Stimulated activated CD4-positive, alpha-beta T cell treated with anti-CD3 and anti-CD28 coated beads, Interleukin-12 subunit alpha, Interleukin-12 subunit beta, amount 100 ng/mL, for 48 hours (primary cell): ENCODE measurements around the gene RFPL4A.

Experiments used
- DNase-seq, 3 donors: peaks; one replicate each; pipeline ENCODE4 v3.0.0-alpha.2; 2020; ENCODE audit warnings: low read depth in 2 of 3, low spot score in 1 of 3

RFPL4A gene

GRCh38 chr19:55802281-55802680 lies 43.4 kb downstream of the RFPL4A start:
- DNase-seq = no peak

- peak; percentile 4 to 29 (median 24) for DNase-seq
Measured at GRCh38 chr19:55809381-55810058, 50.6 kb downstream of the RFPL4A start.

GRCh38 chr19:55811340-55811739 lies 52.4 kb downstream of the RFPL4A start:
- DNase-seq = no peak

- no peak for DNase-seq
Measured at GRCh38 chr19:55812449-55812848, 53.6 kb downstream of the RFPL4A start.
